Stimulated activated CD4-positive, alpha-beta T cell treated with anti-CD3 and anti-CD28 coated beads, Interleukin-1b, Interleukin-23, amount 100 ng/mL, for 4 hours (primary cell): ENCODE results near the gene MGAT3.
A peak's percentile ranks its signal among the peaks of the same experiment; 100 is the strongest.

Experiments used
- DNase-seq, 2 donors: peaks; one replicate each; pipeline ENCODE4 v3.0.0-alpha.2; 2020; ENCODE audit warnings: low read depth in 2 of 2

The MGAT3 gene

DNA sequence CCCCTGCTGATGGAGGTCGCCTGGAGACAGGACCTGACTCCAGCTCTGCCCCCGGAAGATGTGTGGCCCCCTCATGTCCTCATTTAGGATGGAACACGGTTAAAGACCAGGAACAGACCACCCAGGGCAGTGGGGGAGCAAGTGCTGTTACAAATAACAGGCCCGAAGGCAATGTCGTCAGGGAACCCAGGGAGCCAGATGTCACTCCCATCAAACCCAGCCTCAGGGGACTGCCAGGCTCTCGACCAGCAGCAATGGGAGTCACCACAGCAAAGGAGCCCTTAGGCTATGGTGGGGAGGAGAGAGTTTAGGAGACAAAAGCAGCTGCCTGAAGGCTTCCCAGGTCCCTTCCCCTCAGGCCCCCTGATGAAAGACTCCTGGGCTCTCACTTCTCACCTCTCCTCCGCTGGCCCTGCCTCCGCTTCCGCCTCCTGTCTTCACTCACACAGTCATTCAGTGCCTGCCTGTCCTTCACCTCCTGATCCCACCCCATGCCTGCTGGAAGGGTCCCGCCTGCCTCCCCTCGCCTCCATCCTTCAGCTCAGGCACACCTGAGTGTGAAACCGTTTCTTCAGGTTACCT, 71.4 kb downstream of the MGAT3 start:
- no peak for DNase-seq

GRCh38 chr22:39528681-39529486, 72.1 kb downstream of the MGAT3 start:
- DNase-seq, result peak; percentile 82 to 85

DNA sequence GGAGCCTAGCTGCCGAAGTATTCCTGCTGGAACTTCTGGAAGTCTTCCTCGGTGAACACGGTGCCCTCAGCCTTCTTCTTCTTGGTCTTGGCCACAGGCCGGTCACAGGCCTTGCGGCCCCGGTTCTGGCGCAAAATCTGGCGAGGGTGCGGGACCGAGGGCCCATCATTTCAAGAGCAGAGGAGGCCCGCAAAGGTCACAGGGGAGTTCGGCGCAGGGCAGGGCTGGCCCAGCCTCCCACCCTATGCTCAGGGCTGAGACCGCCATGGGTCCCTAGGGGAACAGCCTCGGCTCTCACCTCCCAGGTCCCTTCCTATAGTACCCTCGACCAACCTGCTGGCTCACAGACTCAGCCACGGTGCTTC, 72.7 kb downstream of the MGAT3 start:
- no peak for DNase-seq

GRCh38 chr22:39530116-39530515, 73.3 kb downstream of the MGAT3 start:
- DNase-seq, result no peak

DNA sequence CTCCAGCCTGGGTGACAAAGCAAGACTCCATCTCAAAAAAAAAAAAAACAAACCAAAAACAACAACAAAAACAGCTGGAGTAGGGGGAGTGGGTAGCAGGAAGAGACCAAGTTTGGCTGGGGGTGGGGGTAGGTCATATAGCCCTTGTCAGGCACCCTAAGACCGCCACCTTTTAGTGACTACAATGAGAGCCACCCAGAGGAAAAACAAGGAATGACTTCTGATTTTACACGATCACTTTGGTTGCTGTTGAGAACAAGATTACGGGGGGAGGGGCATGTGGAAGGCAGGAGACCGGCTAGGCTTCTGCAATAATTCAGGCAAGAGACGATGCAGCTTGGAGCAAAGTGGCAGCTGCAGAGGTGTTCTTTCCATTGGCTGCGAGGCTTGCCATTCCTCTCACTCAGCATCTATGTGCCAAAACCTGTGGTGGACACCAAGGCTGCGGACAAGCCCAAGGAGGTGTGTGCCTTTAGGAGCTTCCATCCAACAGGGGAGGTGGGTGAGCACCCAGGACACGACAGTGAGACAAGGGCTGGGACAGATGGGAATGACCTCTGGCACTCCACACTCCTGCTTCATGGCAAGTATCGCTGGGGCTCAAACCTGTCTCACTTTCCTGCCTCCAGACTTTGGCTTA, 74.0 kb downstream of the MGAT3 start:
- no peak for DNase-seq

DNA sequence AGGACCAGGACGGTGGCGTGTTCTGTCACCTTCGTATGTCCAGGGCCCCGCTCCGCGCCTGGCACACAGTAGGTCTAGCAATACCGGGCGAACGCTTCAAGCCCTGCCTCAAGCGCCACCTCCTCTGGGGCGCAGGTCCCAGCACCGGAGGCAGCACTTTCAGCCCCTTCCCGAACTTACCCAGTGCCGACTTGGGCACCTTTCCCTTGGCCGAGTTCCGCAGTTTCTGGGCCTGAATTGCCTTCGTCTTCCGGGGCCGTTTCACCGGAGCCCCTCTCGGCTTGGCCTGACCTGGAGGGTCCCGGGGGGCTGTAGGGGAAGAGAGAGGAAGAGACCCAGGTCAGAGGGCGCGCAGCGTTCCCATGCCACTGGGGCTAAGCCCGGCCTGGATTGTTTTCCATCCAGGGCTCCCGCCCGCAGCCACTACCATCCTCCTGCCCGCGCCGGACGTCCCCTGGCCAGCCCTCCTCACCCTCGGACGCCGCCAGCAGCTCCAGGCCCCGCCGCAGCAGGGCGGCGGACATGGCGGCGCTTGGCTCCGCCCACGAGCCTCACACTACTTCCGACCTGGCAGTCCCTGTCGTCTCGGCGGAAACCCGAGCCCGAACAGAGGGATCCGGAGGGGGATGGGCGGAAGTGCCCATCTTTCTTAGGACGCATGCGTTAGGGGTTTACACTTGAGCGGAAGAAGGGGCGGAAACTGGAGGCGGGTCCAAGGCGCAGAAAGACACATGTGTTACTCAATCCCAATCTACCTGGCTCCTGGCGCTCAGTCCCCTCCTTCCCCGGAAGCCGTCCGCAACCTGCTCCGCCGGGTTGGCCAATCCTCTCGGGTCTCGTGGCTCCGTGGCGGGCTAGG, 75.6 kb downstream of the MGAT3 start, which contains the start of gene RPS19BP1:
TSS of gene RPS19BP1 (minus strand) at position 534 of the 859 bp plus-strand sequence. CDS start at position 524, 10 bp downstream.
- peak; percentile 97 to 99 for DNase-seq

GRCh38 chr22:39534092-39534506, 77.3 kb downstream of the MGAT3 start:
- no peak for DNase-seq

- DNase-seq, result peak; percentile 78 to 86
These were observed 78.0 kb downstream of the MGAT3 start for GRCh38 chr22:39534591-39535356.

DNA sequence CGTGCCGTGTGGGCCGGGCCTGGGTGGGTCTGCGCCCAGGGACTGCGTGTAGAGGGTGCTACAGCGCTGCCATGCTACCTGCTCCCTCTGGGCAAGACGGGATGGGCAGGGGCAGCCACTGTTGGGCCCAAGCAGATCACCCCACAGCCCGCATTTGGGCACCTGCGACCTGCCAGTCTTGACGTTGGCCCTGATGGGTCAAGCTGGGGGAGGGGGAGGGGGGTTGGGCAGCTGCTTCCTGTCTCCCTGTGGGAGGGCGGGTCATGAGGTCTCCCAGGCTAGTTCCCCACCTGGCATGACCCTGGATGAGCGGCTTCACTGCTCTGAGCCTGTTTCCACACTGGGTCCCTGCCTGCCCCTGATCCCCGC, 78.5 kb downstream of the MGAT3 start:
- no peak for DNase-seq

GRCh38 chr22:39535831-39536449, 79.1 kb downstream of the MGAT3 start:
- DNase-seq, result no peak

- DNase-seq, result no peak
These were observed 79.9 kb downstream of the MGAT3 start for GRCh38 chr22:39536711-39537110.

DNA sequence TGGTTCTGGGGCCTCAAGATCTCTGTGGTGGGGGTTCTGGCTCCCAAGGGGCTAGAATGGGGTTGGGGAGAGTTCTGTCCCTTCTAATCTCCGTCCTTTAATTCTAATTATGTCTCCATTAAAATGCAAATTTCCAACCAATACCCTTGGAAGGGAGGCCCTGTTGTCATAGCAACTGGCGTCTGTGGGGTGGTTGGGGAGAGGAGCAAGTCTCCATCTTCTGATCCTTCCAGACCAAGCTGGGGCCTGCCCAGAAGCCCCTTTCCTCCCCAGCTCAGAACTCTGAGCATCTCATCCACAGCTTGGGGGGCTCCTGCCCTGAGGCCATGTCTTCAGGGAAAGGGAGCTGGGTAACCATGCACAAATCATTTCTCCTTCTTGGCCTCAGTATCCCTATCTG, 81.2 kb downstream of the MGAT3 start:
- no peak for DNase-seq
